B cell (primary cell): ENCODE measurements around the gene OTULINL. TPM values are rescaled to one million over a fixed set of nuclear protein-coding genes. Genes with fewer than 3 reads are reported as not detected.

Experiments used
- ATAC-seq: fragments of 200-7000 bp; cut with Tn5 transposase; one replicate; pipeline ENCODE4 v1.10.0; 2021; ENCODE audit warnings: low read depth, mild to moderate bottlenecking, moderate number of reproducible peaks, moderate library complexity
- CTCF ChIA-PET: fragments of 350-600 bp; sonication (Branson Sonifier 250); formaldehyde crosslinking; loops from one replicate; lab custom pipeline; 2021; ENCODE audit warnings: antibody characterized with exemption, inconsistent platforms; lab: Charles Lee
- POLR2A ChIA-PET: fragments of 350-600 bp; sonication (Branson Sonifier 250); formaldehyde crosslinking; loops from one replicate; lab custom pipeline; 2021; ENCODE audit warnings: antibody characterized with exemption; lab: Charles Lee
- DNase-seq: peaks from one replicate; pipeline ENCODE4 v3.0.0; 2013
- H2AFZ ChIP-seq: 2 replicates; pipeline ENCODE4 v1.6.1; 2012; ENCODE audit warnings: mild to moderate bottlenecking, low read depth, low read length; ENCODE audit not compliant: insufficient read depth, poor library complexity, severe bottlenecking
- H3K27ac ChIP-seq, 2 donors: 1 replicate in 1 of 2; 2 replicates in 1 of 2; pipeline ENCODE4 v1.5.1; 2012 to 2013; ENCODE audit warnings: low read length in 2 of 2, mild to moderate bottlenecking in 2 of 2, moderate library complexity in 1 of 2
- H3K27me3 ChIP-seq, 4 experiments: fragments of 200-600 bp in 1 of 4; sonication (generic) in 1 of 4; replicated peaks in 1 of 4; 1 replicate in 2 of 4; 2 replicates in 2 of 4; pipeline versions ENCODE4 v1.6.1 to v1.7.0; 2013 to 2016; ENCODE audit warnings: low read length in 3 of 4, mild to moderate bottlenecking in 2 of 4, mixed read lengths in 1 of 4, moderate library complexity in 1 of 4; ENCODE audit not compliant: insufficient read depth in 4 of 4, control insufficient read depth in 3 of 4; ENCODE audit errors: control extremely low read depth in 1 of 4
- H3K36me3 ChIP-seq, 2 experiments: replicated peaks in 1 of 2; 1 replicate in 1 of 2; 2 replicates in 1 of 2; pipeline versions ENCODE4 v1.6.1 to v1.7.1; 2013; ENCODE audit warnings: low read length in 1 of 2; ENCODE audit not compliant: insufficient read depth in 2 of 2, control insufficient read depth in 1 of 2; ENCODE audit errors: control extremely low read depth in 1 of 2, extremely low read depth in 1 of 2
- H3K4me1 ChIP-seq, 2 donors: fragments of 200-600 bp in 1 of 2; sonication (generic) in 1 of 2; 1 replicate in 1 of 2; 2 replicates in 1 of 2; pipeline versions ENCODE4 v1.5.1 to v1.6.1; 2013 to 2017; ENCODE audit warnings: low read length in 2 of 2; ENCODE audit not compliant: control insufficient read depth in 2 of 2, insufficient read depth in 2 of 2
- H3K4me2 ChIP-seq: replicated peaks from 2 replicates; pipeline ENCODE3; 2012; ENCODE audit warnings: mild to moderate bottlenecking, low read depth, low read length; ENCODE audit not compliant: poor library complexity, severe bottlenecking
- H3K4me3 ChIP-seq, 5 experiments: fragments of 200-600 bp in 1 of 5; sonication (generic) in 1 of 5; 1 replicate in 3 of 5; 2 replicates in 2 of 5; pipeline versions ENCODE4 v1.5.1 to v1.7.0; 2011 to 2016; ENCODE audit warnings: low read length in 4 of 5, mild to moderate bottlenecking in 4 of 5, low read depth in 2 of 5, control low read depth in 1 of 5, moderate library complexity in 1 of 5; ENCODE audit not compliant: insufficient read depth in 1 of 5; ENCODE audit errors: control extremely low read depth in 1 of 5, extremely low read depth in 1 of 5
- H3K79me2 ChIP-seq: fragments of 200-600 bp; sonication (generic); one replicate; pipeline ENCODE4 v1.6.0; 2016; ENCODE audit warnings: low read length; ENCODE audit not compliant: control insufficient read depth, insufficient read depth
- H3K9ac ChIP-seq: fragments of 200-600 bp; sonication (generic); 2 replicates; pipeline ENCODE4 v1.6.1; 2017; ENCODE audit warnings: mild to moderate bottlenecking, low read length, moderate library complexity
- H3K9me3 ChIP-seq, 3 donors: one replicate each; pipeline versions ENCODE4 v1.6.1 to v1.7.1; 2013; ENCODE audit warnings: low read length in 2 of 3; ENCODE audit not compliant: control insufficient read depth in 2 of 3, insufficient read depth in 1 of 3; ENCODE audit errors: control extremely low read depth in 1 of 3
- H4K20me1 ChIP-seq: 2 replicates; pipeline ENCODE4 v1.6.0; 2012; ENCODE audit warnings: mild to moderate bottlenecking, low read length; ENCODE audit not compliant: insufficient read depth, control insufficient read depth, poor library complexity, severe bottlenecking
- H3K27ac Mint-ChIP-seq: one replicate; pipeline ENCODE4 v1.8.0; 2021; ENCODE audit warnings: mixed read lengths
- H3K27me3 Mint-ChIP-seq: one replicate; pipeline ENCODE4 v1.8.0; 2021; ENCODE audit warnings: mixed read lengths
- H3K4me1 Mint-ChIP-seq: one replicate; pipeline ENCODE4 v1.8.0; 2021; ENCODE audit warnings: mixed read lengths
- H3K4me3 Mint-ChIP-seq: one replicate; pipeline ENCODE4 v1.8.0; 2021; ENCODE audit warnings: mixed read lengths
- H3K9me3 Mint-ChIP-seq: one replicate; pipeline ENCODE4 v1.8.0; 2022; ENCODE audit warnings: mixed read lengths; ENCODE audit not compliant: insufficient read depth
- CTCF ChIP-seq: fragments of 200-600 bp; IDR thresholded peaks from one replicate; pipeline ENCODE4 v1.8.0; 2022; ENCODE audit warnings: antibody characterized with exemption, mild to moderate bottlenecking
- EZH2 ChIP-seq: IDR thresholded peaks from 2 replicates; pipeline ENCODE4 v1.6.1; 2012; ENCODE audit warnings: borderline replicate concordance, low read depth, mild to moderate bottlenecking, moderate library complexity, low read length; ENCODE audit not compliant: insufficient read depth, poor library complexity, severe bottlenecking
- WGBS: methylation state at CpG from one replicate; pipeline ENCODE4 v1.1.5; 2013; ENCODE audit warnings: missing lambda C conversion rate; ENCODE audit not compliant: insufficient coverage; 5-methylcytosine and 5-hydroxymethylcytosine counted together
- intact Hi-C: fragments of 100-400 bp; cut with micrococcal nuclease; formaldehyde crosslinking; loops from one replicate; pipeline ENCODE4 v1.10.0; 2022
- polyA plus RNA-seq: library from polyadenylated mRNA; depleted of rRNA; stranded (reverse); fragments of >200 nt; gene quantifications from 2 replicates; pipeline ENCODE4 v1.2.3, GENCODE V29; 2012
- total RNA-seq, 2 donors: library from RNA; stranded (reverse); fragments of 120-200 nt in 1 of 2; gene quantifications; 1 replicate in 1 of 2; 2 replicates in 1 of 2; pipeline versions ENCODE4 v1.2.3 to v1.2.4, GENCODE V29; 2013 to 2022

OTULINL gene
- total and polyA plus RNA-seq, 2 donors (not counting 1 experiment from before 2014, with no cell fraction given) = 0.33 to 0.81 TPM

- Histone ChIP-seq H2AFZ (no peak overlapping the region), H4K20me1 (no peaks in the 10 kb centered on the region), H3K9ac (no peak overlapping the region), H3K4me3 (no peak overlapping the region), H3K79me2 (no peaks in the 10 kb centered on the region), H3K27ac (no peak overlapping the region), H3K27me3 (peaks cover 0 to 3% (median 0%) of the 10 kb centered on the region in 4 experiments), H3K4me2 (no peak overlapping the region), H3K4me1 (no peaks in the 10 kb centered on the region), H3K9me3 (peaks cover 0 to 7% (median 0%) of the 10 kb centered on the region in 3 donors), H3K36me3 (no peaks in the 10 kb centered on the region)
- WGBS = no CpG with 5 or more reads among the region's 4 CpGs
- no peak for TF ChIP-seq CTCF
- no peak for TF ChIP-seq EZH2
- ChIA-PET CTCF (no interaction called here), POLR2A (no interaction called here)
- Mint-ChIP-seq H3K27ac (no peak overlapping the region), H3K4me1 (peaks cover 2% of the 10 kb centered on the region), H3K27me3 (peaks cover 8% of the 10 kb centered on the region), H3K9me3 (no peaks in the 10 kb centered on the region), H3K4me3 (no peak overlapping the region)
- no peak for ATAC-seq
- DNase-seq = no peak
- intact Hi-C loops = no loop called here
Observed at GRCh38 chr5:14569948-14570691, 11.5 kb upstream of the OTULINL start.

DNA sequence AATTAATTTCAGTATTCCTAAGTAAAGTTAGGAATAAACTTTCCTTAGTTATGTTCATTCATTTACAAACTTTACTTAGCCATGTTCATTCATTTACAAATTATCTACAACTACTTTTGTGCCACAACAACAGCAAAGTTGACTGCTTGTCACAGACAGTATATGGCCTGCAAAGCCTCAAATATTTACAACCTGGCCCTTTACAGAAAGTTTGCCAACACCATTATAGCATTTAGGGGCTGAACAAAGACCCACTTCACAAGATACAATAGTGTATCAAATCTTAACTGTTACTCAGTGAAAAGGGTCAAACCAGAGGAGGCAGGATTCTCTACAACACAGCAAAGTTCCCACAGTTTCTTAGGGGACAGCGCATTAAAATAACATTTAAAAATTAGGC, 9.7 kb upstream of the OTULINL start:
- TF ChIP-seq CTCF = no peak
- TF ChIP-seq EZH2 = no peak
- no peak for DNase-seq
- Histone ChIP-seq H3K4me1 (no peaks in the 10 kb centered on the region), H3K36me3 (no peaks in the 10 kb centered on the region), H3K9ac (no peak overlapping the region), H3K79me2 (no peaks in the 10 kb centered on the region), H3K4me3 (no peak overlapping the region), H3K4me2 (no peak overlapping the region), H4K20me1 (no peaks in the 10 kb centered on the region), H2AFZ (no peak overlapping the region), H3K9me3 (peaks cover 0 to 4% (median 0%) of the 10 kb centered on the region in 3 donors), H3K27me3 (no peaks in the 10 kb centered on the region), H3K27ac (no peak overlapping the region)
- no peak for ATAC-seq
- H3K27me3 Mint-ChIP-seq = peaks cover 12% of the 10 kb centered on the region
- H3K9me3 Mint-ChIP-seq = no peaks in the 10 kb centered on the region
- H3K4me1 Mint-ChIP-seq = peaks cover 2% of the 10 kb centered on the region
- ChIA-PET POLR2A (no interaction called here), CTCF (no interaction called here)
- H3K27ac Mint-ChIP-seq = no peak overlapping the region
- WGBS = no CpG with 5 or more reads among the region's 1 CpG
- H3K4me3 Mint-ChIP-seq = no peak overlapping the region
- intact Hi-C loops = no loop called here
